ACC112 (cell line): ENCODE results near the gene MAMSTR.
"Not testable (repeated sequence)": the region's sequence is repeated elsewhere in the genome, so short reads cannot be mapped to it uniquely, and the experiment has no call there.

ENCODE experiments used
- H2AFZ ChIP-seq: fragments of 200-600 bp; sonication (generic); one replicate; pipeline ENCODE4 v1.6.0; 2017; ENCODE audit warnings: antibody characterized with exemption, low read length; ENCODE audit not compliant: unreplicated experiment
- H3K27ac ChIP-seq: fragments of 200-600 bp; sonication (generic); 2 replicates; pipeline ENCODE4 v1.5.1; 2014; ENCODE audit warnings: low read depth, mild to moderate bottlenecking, antibody characterized with exemption, low read length, moderate library complexity
- H3K27me3 ChIP-seq: fragments of 200-600 bp; sonication (generic); 2 replicates; pipeline ENCODE4 v1.6.1; 2014; ENCODE audit warnings: mild to moderate bottlenecking, antibody characterized with exemption, low read length, moderate library complexity, mixed read lengths; ENCODE audit not compliant: insufficient read depth
- H3K36me3 ChIP-seq: fragments of 200-600 bp; sonication (generic); 2 replicates; pipeline ENCODE4 v1.6.1; 2016; ENCODE audit warnings: mild to moderate bottlenecking, antibody characterized with exemption, low read length, moderate library complexity, mixed read lengths; ENCODE audit not compliant: insufficient read depth
- H3K4me1 ChIP-seq: fragments of 200-600 bp; sonication (generic); one replicate; pipeline ENCODE4 v1.6.1; 2016; ENCODE audit warnings: low read length, mixed read lengths; ENCODE audit not compliant: insufficient read depth, unreplicated experiment, control insufficient read depth
- H3K4me3 ChIP-seq: fragments of 200-600 bp; sonication (generic); 2 replicates; pipeline ENCODE4 v1.5.1; 2014; ENCODE audit warnings: mild to moderate bottlenecking, low read depth, low read length
- H3K79me2 ChIP-seq: fragments of 200-600 bp; sonication (generic); one replicate; pipeline ENCODE4 v1.6.0; 2016; ENCODE audit warnings: low read length; ENCODE audit not compliant: control insufficient read depth, unreplicated experiment, insufficient read depth

MAMSTR gene

DNA sequence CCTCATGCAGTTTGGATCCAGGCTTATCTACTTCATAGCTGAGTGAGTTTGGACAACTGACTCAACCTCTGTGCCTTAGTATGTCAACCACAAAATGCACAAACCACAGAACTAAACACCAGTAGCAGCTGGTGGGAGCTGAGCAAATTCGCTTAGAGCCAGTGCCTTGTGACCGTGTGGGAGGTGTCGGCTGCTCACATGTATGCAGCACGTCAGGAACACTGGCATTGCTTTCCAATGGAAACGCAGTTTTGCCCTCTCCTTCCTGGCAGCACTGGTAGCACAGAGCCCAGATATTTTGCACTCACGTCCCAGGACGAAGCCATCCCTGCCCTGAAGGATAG, 38.4 kb downstream of the MAMSTR start:
- no peak overlapping the region for H3K27ac ChIP-seq
- no peak overlapping the region for H2AFZ ChIP-seq
- H3K4me1 ChIP-seq: no peaks in the 10 kb centered on the region

GRCh38 chr19:48680436-48681126, 38.9 kb downstream of the MAMSTR start:
- H3K27me3 ChIP-seq: no peaks in the 10 kb centered on the region
- H3K79me2 ChIP-seq: no peaks in the 10 kb centered on the region
- no peak overlapping the region for H3K4me3 ChIP-seq
- H3K36me3 ChIP-seq: no peaks in the 10 kb centered on the region
- no peak overlapping the region for H2AFZ ChIP-seq
- H3K27ac ChIP-seq: no peak overlapping the region
- no peaks in the 10 kb centered on the region for H3K4me1 ChIP-seq

More for the DNA sequence above, 38.4 kb downstream of the MAMSTR start:
- Histone ChIP-seq H3K79me2 (no peaks in the 10 kb centered on the region), H3K36me3 (no peaks in the 10 kb centered on the region), H3K4me3 (no peak overlapping the region), H3K27me3 (no peaks in the 10 kb centered on the region)

GRCh38 chr19:48680006-48680405, 39.5 kb downstream of the MAMSTR start:
- not testable (repeated sequence) for H3K36me3 ChIP-seq, H3K27ac ChIP-seq, H3K79me2 ChIP-seq, H3K4me1 ChIP-seq, H2AFZ ChIP-seq, H3K27me3 ChIP-seq, H3K4me3 ChIP-seq

DNA sequence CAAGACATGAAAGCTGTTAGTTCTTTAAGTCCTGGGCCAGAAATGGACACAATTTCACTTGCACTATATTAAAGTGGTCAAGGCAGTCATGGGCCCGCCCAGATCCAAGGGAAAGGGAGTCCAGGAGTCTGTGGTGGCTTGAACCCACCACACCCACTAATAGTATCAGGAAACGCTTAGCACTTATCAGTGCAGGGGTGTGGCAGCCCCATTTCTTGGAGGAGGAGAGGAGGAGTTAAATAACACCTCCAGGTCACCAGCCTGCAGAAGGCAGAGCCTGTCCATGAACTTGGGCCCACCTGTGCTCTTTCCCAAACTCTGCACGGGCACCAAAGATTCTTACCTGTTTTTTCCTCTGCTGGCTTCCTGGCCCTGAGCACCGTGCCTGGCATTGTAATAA, 41.3 kb downstream of the MAMSTR start:
- no peak overlapping the region for H3K27ac ChIP-seq
- no peak overlapping the region for H2AFZ ChIP-seq
- H3K4me1 ChIP-seq: peaks cover 4% of the 10 kb centered on the region
- H3K4me3 ChIP-seq: no peak overlapping the region
- H3K27me3 ChIP-seq: no peaks in the 10 kb centered on the region
- no peaks in the 10 kb centered on the region for H3K79me2 ChIP-seq
- H3K36me3 ChIP-seq: no peaks in the 10 kb centered on the region

- no peak overlapping the region for H3K27ac ChIP-seq
- no peak overlapping the region for H3K4me3 ChIP-seq
- H3K27me3 ChIP-seq: no peaks in the 10 kb centered on the region
- no peaks in the 10 kb centered on the region for H3K36me3 ChIP-seq
- peaks cover 4% of the 10 kb centered on the region for H3K4me1 ChIP-seq
- no peak overlapping the region for H2AFZ ChIP-seq
- H3K79me2 ChIP-seq: no peaks in the 10 kb centered on the region
Measured at GRCh38 chr19:48676887-48677286, 42.6 kb downstream of the MAMSTR start.

- H3K79me2 ChIP-seq: no peaks in the 10 kb centered on the region
- H3K4me3 ChIP-seq: no peak overlapping the region
- H3K27me3 ChIP-seq: no peaks in the 10 kb centered on the region
- H3K4me1 ChIP-seq: peaks cover 4% of the 10 kb centered on the region
- no peak overlapping the region for H3K27ac ChIP-seq
- no peak overlapping the region for H2AFZ ChIP-seq
- no peaks in the 10 kb centered on the region for H3K36me3 ChIP-seq
Measured at GRCh38 chr19:48676487-48676886, 43.0 kb downstream of the MAMSTR start.

GRCh38 chr19:48674921-48675824, 44.4 kb downstream of the MAMSTR start:
- Histone ChIP-seq H2AFZ (no peak overlapping the region), H3K4me3 (no peak overlapping the region), H3K79me2 (no peaks in the 10 kb centered on the region), H3K4me1 (peaks cover 4% of the 10 kb centered on the region), H3K27me3 (no peaks in the 10 kb centered on the region), H3K27ac (no peak overlapping the region), H3K36me3 (no peaks in the 10 kb centered on the region)

DNA sequence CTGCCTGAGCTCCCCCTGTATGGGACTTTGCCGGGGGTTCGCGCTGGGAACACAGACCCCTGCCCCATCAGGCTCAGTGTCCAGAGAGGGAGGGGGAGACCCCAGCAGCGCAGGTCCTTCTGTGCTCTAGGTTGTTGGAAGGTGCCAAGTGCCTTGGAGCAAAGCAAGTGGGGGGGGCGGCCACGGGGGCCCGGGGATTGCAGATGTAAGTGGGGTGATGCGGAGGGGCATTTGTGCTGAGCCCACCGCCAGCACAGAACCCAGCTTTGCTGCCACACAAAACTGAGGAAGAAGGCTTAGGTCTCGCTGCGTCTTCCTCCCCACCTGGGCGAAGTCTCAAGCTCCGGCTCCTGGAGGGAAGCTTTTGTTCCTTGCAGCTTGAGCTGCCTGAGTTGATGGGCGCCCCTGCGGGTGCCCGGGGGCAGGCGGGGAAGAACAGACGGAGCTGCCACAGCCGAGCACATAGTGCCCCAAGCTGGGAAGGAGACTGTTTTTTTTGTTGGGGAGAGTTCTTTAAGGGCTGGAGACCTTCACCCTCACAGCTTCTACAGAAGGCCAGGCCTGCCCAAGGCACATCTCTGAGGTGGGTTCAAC, 45.2 kb downstream of the MAMSTR start:
- H3K4me3 ChIP-seq: no peak overlapping the region
- H3K27ac ChIP-seq: no peak overlapping the region
- no peaks in the 10 kb centered on the region for H3K27me3 ChIP-seq
- H3K36me3 ChIP-seq: no peaks in the 10 kb centered on the region
- H2AFZ ChIP-seq: no peak overlapping the region
- peaks cover 4% of the 10 kb centered on the region for H3K4me1 ChIP-seq
- H3K79me2 ChIP-seq: no peaks in the 10 kb centered on the region

GRCh38 chr19:48673436-48674100, 46.0 kb downstream of the MAMSTR start:
- no peak overlapping the region for H2AFZ ChIP-seq
- H3K36me3 ChIP-seq: no peaks in the 10 kb centered on the region
- no peaks in the 10 kb centered on the region for H3K27me3 ChIP-seq
- H3K27ac ChIP-seq: no peak overlapping the region
- peaks cover 4% of the 10 kb centered on the region for H3K4me1 ChIP-seq
- H3K79me2 ChIP-seq: no peaks in the 10 kb centered on the region
- H3K4me3 ChIP-seq: no peak overlapping the region

- Histone ChIP-seq H3K4me3 (no peak within 1 kb of the TSS), H3K79me2 (no peaks in the 10 kb centered on the region), H3K4me1 (peaks cover 4% of the 10 kb centered on the region), H3K36me3 (no peaks in the 10 kb centered on the region), H3K27ac (no peak within 1 kb of the TSS), H3K27me3 (no peaks in the 10 kb centered on the region), H2AFZ (no peak within 1 kb of the TSS)
Measured at GRCh38 chr19:48672994-48673393, 46.5 kb downstream of the MAMSTR start, which contains the start of gene NTN5. Gene NTN5, minus strand, starts transcription at chr19:48673017. Its CDS starts 2,031 bp downstream, at chr19:48670986.
